OCI-M2 (cell line): ENCODE data around the gene TMEM169.

Source experiments
- DNase-seq: peaks from one replicate; lab custom pipeline; 2025; ENCODE audit not compliant: unreplicated experiment; lab: John Stamatoyannopoulos, UW

TMEM169 gene, protein sequence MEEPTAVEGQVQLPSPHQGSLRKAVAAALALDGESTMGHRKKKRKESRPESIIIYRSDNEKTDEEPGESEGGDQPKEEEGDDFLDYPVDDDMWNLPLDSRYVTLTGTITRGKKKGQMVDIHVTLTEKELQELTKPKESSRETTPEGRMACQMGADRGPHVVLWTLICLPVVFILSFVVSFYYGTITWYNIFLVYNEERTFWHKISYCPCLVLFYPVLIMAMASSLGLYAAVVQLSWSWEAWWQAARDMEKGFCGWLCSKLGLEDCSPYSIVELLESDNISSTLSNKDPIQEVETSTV

DNA sequence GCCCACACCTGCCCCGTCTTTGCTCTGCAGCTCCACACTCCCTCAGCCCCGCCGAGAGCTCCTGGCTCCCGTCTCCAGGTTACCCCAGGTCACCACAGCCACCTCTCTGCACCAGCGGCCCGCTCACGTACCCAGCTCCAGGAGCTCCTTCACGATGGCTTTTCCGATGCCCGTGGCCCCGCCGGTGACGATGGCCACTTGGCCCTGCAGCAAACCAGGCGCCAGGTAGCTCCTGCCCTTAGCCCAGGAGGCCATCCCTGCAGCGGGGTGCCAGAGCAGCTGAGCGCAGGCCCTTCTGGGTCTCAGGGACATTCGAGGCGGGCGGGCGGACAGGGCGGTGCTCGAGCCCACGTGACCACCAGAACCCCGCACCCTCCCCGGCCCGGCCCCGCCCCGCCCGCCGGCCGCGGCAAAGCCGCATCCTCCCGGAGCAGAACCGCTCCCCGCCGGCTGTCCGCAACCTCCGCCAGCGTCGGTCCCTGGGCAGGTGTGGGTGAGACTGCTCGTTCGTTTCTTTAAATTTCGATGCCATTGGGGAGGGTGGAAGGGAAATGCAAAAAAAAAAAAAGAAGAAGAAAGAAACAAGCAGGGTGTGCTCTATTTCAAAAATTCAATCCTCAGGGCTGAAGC lies at the start of gene TMEM169, which contains the start of gene PECR:
TSS of gene TMEM169 (plus strand) at position 433 of the 630 bp plus-strand sequence. CDS start 14,045 bp downstream, outside the sequence.
TSS of gene PECR (minus strand) at position 323 of the 630 bp plus-strand sequence. CDS start at position 255, 68 bp downstream.
- peak; percentile 35 for DNase-seq

DNA sequence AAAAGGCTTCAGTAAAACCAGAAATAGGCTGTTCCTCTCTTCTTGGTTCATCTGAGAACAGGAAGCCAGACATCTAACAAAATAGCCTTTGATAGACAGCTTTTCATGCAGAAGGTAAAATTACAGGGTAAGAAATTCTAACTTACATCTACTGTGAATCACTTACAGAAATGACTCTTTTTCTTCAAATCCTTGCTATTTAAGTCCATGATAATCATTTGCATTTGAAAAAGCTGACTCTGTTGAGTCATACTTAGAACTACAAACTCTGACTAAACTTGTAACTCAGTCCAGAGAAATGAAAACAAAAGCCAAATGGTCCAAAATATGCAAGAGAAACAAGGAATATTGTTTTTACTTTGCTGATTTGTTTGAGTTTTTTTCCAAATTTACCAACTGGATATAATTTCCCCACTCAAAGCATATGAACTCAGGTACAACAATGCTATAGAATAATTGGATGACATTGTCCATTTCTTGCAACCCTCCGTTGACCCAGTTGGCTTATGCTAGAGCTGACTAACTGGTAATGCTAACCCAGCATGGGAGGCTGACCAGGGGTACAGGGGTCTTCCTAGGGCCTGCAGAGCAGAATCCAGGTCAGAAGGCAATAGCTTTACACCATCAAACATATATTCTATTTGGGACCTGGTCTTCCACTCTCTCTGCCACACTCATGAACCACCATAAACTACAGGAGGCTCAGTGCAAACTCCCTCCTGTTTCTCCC lies 49.6 kb upstream of the TMEM169 start:
- no peak for DNase-seq

DNA sequence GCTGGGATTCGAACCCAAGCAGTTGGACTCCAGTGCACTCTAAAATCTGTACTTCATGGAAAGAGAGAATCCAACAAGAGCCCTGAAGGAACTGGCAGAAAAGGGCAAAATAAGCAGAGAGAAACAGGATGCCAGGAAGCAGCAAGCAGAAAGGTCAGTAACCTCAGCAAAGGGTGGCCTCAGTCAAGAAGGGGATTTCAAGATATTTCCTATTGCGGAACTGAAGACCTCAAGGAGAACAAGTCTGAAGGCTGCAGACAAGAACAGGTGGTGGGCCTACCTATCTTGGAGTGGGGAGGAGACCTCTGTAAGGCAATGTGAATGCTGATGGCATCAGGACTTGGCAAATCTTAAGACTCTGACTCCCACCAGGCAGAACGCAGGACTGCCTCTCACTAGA lies 48.3 kb upstream of the TMEM169 start:
- no peak for DNase-seq

DNA sequence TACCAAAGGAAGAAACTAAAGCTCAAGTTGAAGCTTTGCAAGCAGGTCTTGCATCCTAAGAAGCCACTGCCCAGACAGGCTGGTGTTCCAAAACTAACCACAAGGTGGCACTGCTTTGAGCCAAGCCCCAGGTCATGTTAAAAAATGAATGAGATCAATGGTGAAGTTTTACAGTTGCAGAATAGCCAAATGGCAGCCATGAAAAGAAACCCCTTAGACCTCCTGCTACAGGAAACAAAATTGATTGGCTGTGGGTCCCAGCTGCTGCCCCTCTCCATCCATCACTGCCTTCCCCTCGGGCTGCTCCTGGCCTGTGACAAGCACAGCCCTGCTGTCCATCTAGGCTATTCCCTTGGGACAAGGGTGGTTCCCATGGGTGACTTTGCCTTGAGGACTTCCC lies 47.7 kb upstream of the TMEM169 start:
- DNase-seq, result no peak

DNA sequence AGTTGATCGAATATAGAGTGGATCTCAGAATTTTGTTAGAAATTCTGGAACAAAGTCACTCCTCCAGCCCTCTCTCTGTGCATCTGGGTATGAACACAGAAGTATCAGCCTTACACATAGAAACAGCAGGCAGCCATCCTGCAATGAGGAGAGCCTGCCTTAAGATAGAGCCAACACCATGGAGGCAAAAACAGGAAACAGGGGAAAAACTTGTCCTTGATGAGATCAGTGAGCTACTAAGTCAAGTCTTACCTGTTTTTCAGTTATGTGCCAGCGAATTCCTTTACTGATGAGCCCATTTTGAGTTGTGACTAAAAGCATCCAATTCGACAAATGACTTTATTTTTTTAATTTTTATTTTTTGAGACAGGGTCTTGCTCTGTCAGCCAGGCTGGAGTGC lies 41.8 kb upstream of the TMEM169 start:
- DNase-seq, result no peak

DNA sequence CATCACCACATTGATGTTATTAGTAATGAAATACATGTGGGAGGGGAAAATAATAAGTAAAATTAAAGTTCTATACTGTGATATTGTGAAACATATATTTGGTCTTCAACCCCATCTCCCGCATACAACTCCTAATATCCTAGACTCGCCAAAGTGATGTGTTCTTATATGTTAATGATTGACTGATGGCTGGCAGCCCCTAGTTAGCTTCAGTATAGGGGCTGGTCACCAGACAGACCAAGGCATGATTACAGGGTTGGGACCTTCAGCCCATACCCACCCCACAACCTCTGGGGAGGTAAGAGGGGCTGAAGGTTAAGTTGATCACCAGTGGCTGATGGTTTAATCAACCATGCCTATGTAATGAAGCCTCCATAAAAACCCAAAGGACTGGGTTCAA lies 40.3 kb upstream of the TMEM169 start:
- no peak for DNase-seq

DNA sequence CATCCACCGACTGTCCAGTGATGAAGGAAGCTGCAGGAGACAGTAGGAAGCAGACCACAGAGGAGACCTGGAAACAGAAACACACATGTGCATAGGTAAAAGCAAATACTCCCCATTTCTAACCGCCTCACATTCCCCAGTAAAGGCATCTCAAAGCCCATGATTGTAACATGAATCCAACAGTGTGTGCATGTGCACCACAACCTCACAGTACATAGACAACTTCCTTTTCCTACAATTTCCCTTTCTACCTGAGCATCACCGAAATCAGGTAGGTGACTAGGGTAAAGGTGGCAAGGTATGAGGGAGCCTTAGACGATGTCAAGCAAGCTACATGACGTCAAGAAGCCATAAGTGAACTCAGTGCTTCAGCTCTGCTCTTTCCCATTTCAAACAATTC lies 37.8 kb upstream of the TMEM169 start:
- no peak for DNase-seq

DNA sequence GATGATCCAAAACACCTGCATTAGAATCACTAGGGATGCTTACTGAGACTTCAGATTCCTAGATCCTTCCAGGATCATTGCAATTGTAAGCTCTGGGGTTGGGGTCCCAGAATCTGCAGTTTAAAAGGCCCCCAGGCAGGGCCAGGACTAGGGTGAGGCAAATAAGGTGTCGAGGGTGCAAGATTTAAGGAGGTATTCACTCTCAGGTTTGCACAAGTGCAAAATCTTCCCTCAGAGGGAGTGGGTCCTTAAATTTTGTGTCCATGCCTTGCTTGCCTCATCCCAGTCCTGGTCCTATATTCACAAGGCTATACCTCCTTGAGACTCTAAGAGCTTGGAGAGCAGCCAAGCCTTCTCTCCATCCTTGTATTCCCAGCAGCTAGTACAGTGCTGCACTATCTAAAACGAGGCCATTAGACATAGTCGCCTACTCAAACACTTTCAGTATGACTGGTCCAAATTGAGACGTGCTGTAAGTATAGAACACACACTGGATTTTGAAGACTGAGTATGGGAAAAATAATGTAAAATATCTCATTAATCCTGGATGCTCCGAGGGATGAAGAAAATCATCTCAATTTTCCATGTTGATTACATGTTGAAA lies 36.7 kb upstream of the TMEM169 start:
- no peak for DNase-seq

DNA sequence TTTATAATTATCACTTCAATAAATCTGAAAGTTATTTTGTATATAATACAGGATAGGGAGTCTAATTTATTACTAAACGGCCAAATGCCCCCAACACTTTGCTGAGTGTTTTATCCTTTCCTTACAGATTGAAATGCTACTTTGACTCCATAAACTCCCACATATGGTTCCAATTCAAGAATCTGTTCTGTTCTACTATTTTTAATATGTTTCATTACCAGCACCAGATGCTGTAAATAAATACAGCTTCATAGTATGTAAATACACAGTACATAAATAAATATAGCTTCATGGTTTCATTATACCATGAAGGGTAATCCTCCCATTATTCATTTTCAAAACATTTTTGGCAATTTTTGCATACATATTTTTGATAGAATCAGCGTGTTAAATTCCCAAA lies 34.3 kb upstream of the TMEM169 start:
- no peak for DNase-seq

DNA sequence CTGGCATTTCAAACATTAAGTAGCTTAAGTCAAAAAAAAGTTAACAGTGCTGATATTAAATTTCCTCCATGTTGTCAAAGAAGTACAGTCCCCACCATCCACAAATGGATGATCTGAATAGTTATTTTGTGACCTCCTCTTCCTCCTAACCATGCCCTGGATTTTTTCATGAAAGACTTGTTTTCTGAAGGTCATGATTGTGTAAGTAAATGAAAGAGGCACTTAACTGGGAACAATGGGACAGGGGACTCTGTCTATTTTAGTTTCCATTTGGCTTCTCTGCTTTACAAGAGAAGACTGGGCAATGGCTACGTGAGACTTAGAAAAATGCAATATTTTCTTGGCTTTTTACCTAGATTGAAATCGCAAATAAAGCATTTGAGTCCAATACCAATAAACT lies 32.3 kb upstream of the TMEM169 start:
- DNase-seq, result no peak

DNA sequence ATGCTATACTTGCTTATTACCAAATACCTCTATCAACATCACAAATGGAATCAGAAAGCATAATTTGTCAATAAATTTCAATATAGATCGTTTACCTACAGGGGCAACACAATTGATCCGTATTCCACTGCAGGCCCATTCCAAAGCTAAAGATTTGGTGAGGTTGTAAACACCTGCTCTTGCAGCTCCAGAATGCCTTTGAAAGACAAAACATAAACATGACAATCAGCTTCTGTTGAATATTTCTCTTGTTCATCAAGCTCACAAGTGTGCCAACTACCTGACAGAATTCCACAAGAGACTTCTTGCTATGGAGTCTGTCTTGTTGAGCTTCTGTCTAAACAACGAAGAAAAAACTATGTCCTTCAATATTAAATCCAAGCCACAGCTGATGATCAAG lies 30.4 kb upstream of the TMEM169 start:
- DNase-seq, result no peak

DNA sequence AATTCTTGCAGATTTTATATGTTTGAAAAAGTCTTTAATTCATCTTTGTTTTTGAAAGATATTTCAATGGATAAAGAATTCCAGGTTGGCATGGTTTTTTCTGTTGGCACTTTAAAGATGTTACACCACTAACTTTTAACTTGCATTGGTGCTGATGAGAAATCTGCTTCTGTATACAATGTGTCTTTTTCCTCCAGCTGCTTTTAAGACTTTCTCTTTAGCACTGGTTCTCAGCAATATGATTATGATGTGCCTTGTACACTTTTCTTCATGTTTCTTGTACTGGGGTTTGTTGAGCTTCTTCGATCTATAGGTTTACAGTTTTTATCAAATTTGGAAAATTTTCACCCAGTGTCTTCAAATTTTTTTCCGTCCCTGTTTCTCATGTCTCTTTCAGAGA lies 29.3 kb upstream of the TMEM169 start:
- no peak for DNase-seq

DNA sequence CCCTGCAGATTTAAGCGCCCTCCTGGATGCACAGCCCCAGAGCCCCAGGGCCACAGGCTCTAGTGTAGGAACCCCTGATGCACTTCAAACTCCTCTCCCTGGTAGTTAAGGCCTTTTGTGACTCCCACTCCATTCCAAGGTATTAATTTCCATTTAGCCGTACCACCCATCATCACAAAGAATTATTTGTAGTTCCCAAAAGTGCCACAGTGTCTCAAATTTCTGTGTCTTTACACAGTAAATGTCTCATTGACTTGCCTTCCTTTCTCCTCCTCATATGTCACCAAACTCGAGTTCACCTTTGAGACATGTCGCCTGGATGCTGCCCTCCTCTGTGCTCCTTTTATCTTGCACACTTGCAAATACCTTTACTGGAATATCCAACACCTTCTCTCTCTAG lies 26.0 kb upstream of the TMEM169 start:
- no peak for DNase-seq

DNA sequence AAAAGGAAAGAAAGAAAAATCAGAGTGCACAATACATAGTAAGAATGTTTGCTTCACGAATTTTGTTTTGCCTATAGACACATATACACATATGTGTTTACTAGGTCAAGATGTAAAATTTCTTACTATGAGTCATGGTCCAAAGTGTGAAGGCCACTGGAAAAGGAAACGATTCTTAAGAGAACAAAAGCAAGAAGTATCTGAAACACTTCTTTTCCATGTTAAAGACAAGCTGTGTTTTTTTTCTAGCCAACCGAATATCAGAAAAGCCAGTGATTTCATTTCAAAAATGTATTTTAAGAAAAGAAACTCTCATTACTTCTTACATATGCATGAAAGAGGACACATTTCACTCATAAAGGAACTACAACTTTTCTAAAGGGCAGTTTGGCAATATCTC lies 25.0 kb upstream of the TMEM169 start:
- DNase-seq, result no peak

DNA sequence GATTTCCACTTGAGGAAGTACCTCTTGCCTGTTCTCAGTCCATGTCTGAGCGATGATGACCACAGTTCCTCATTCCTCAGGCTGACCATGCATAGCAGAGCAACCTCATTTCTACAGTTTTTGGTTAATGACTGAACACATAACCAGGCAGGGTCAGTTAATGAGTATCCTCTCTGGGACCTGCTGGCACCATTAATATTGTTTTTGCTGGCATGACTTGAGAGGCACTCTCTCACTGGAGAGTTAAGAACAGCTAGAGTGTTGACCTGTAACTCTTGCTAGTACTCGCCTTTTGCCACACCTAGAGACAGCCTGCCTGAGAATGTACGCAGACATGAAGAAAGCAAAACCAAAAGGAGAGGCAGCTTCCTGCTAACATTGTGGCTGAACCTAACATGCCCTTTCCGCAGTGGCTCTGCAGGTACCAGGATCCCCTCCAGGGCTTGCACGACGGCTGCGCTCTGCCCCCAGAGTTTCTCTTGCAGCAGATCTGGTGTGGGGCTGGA lies 24.0 kb upstream of the TMEM169 start:
- DNase-seq, result no peak

DNA sequence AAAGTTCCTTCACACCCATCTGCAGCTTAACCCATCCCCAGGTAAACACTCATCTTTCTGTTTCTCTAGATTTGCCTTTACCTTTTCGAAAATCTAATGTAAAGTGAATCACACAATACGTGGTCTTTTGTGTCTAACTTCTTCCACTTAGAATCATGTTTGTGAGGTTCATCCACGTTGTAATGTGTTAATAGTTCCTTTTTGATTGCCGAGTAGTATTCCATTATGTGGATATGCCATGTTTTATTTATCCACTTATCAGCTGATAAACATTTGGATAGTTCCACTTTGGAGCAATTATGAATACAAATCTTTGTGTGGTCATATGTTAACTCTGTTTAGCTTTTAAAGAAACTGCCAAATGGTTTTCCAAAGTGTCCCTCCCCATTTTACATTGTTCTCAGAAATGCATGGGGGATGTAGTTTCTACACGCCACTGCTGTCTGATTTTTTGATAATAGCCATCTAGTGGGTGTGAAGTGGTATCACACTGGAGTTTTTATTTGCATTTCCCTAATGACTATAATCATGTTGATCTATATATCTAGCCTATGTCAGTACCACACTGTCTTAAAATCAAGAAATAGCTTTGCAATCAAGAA lies 22.4 kb upstream of the TMEM169 start:
- no peak for DNase-seq

DNA sequence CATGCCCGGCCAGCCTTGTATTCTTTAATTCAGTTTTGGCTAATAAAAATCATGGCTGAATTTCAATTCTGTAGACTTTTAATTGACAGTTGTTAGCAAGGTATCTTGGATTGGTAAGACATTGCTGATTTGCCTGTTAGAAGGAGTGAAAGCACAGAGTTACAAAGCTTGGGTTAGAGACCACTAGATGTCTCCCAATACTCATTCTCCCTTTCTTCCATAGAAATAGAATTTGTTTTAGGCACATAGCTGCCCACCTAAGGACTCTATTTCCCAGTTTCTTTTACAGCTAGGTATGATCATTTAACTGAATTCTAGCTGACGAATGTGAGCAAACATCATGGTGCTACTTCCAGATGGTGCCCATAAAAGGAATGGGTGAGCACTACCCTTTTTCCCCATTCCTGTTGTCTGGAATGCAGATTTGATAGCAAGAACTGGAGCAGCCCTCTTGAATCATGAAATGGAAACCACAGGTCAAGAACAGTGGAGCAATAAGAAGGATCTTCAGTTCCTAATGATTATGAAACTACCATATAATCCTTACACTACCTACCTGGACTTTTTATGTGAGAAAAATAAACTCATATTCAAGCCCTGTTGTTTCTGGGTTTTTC lies 17.6 kb upstream of the TMEM169 start:
- no peak for DNase-seq

DNA sequence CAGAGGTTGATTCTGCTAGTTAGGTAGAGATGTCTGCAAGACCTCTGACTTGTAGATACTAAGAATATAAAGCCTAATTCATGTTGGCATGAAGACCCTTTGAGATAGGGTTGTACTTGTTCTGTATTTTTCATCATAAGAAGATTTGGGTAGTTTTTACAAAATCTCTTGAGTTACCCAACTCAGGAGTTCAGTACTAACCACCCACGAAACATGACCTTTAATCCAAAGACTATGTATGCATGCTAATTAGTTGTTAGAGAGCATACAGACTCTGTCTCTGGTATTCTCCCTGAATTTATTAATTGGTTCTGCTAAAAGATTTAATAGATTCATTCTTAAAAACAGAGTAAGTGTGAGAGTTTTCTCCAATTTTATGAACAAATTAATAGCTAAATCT lies 17.1 kb upstream of the TMEM169 start:
- DNase-seq, result no peak

DNA sequence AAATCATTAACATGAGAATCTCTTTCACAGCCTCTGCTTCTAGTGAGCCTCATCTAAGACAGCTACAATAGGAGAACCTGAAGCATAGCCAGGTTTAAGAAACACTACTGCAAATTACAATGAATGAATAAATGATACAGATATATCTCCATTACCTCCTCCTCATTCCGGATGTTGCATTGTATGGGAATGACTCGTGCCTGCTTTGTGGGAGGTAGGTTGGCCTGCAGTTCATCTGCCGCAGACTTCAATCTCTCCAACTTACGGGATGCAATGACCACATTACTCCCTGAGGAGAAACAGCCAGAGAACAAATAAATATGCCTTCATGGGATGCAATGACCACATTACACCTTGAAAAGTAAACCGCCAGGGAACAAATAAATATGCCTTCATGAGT lies 15.5 kb upstream of the TMEM169 start:
- no peak for DNase-seq

DNA sequence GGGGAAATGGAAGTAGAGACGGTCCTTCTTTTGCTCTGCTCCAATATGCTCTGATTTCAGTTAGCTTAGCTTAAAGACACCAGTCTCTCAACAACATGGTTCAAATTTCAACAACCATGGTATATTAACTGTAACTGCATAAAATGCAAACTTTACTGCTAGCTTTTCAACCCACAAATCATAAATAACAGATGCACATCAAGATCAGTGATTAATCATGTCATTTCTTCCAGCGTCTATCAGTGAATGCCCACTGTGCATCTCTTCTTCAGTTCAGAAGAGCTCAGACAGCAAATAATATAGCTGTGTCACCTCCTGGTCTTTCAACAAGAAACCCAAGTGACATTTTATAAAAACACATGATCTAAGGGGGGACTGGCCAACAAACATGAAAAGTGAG lies 12.7 kb upstream of the TMEM169 start:
- DNase-seq, result no peak

DNA sequence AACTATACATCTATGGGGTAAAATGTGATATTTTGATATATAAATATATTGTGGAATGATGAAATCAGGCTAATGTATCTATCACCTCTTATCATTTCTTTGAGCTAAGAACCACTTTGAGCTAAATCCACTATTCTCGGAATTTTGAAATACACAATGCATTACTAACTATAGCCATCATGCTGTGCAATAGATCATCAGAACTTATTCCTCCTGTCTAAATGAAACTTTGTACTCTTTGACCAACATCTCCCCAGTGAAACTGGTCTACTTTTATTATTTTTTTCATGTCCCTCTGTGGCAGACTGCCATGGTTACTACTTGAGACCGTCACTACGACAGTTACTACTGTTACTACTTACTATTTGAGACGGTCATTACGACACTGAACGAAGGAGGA lies 11.5 kb upstream of the TMEM169 start:
- DNase-seq, result no peak
